NCI-H526 treated with DMSO at 0.1 percent for 48 hours (cell line): ENCODE data around the gene SARS2.
"Not testable (repeated sequence)": the region's sequence is repeated elsewhere in the genome, so short reads cannot be mapped to it uniquely, and the experiment has no call there.

Experiments
- DNase-seq: peaks from one replicate; lab custom pipeline; 2025; lab: John Stamatoyannopoulos, UW

Gene SARS2

GRCh38 chr19:38929929-38930775 is at the start of gene SARS2:
Gene SARS2 (minus strand): TSS chr19:38930763. CDS start chr19:38930736, 27 bp downstream.
- DNase-seq = peak; percentile 93

- DNase-seq = no peak
These were observed 49.2 kb upstream of the SARS2 start for GRCh38 chr19:38979812-38980211.

- DNase-seq = no peak
These were observed 47.7 kb upstream of the SARS2 start for GRCh38 chr19:38978326-38978689.

- DNase-seq = no peak
These were observed 47.1 kb upstream of the SARS2 start for GRCh38 chr19:38977445-38978325.

- peak; percentile 59 for DNase-seq
These were observed 45.3 kb upstream of the SARS2 start for GRCh38 chr19:38975861-38976271.

- peak; percentile 77 for DNase-seq
These were observed 44.8 kb upstream of the SARS2 start, which contains the start of gene FBXO17 for GRCh38 chr19:38975214-38975860. Gene FBXO17 (minus strand): TSS chr19:38975742. CDS start chr19:38950319, 25,423 bp downstream.

GRCh38 chr19:38974624-38975213 is 44.2 kb upstream of the SARS2 start:
- DNase-seq = no peak

GRCh38 chr19:38971672-38972071 is 41.1 kb upstream of the SARS2 start:
- DNase-seq = no peak

- no peak for DNase-seq
These were observed 40.3 kb upstream of the SARS2 start for GRCh38 chr19:38970664-38971532.

GRCh38 chr19:38966149-38966548 is 35.6 kb upstream of the SARS2 start:
- DNase-seq = not testable (repeated sequence)

GRCh38 chr19:38964738-38965137 is 34.2 kb upstream of the SARS2 start:
- DNase-seq = no peak

- DNase-seq = no peak
These were observed 29.1 kb upstream of the SARS2 start for GRCh38 chr19:38959618-38960017.

- DNase-seq = no peak
These were observed 27.7 kb upstream of the SARS2 start for GRCh38 chr19:38958301-38958700.

GRCh38 chr19:38956264-38956663 is 25.7 kb upstream of the SARS2 start:
- no peak for DNase-seq

- no peak for DNase-seq
These were observed 23.1 kb upstream of the SARS2 start for GRCh38 chr19:38953677-38954076.

GRCh38 chr19:38952395-38953165 is 22.0 kb upstream of the SARS2 start:
- DNase-seq = peak; percentile 22

- no peak for DNase-seq
These were observed 20.6 kb upstream of the SARS2 start for GRCh38 chr19:38951187-38951586.

GRCh38 chr19:38949580-38950367 is 19.2 kb upstream of the SARS2 start:
- peak; percentile 86 for DNase-seq
